HG02970 (cell line): ENCODE results near the gene HPS1.

ENCODE experiments used
- ATAC-seq: cut with Tn5 transposase; IDR thresholded peaks from one replicate; pipeline ENCODE4 v1.9.1; 2021; ENCODE audit warnings: mild to moderate bottlenecking, moderate library complexity, moderate number of reproducible peaks; ENCODE audit not compliant: unreplicated experiment, low FRiP score

The HPS1 gene

GRCh38 chr10:98415731-98416119, 31.0 kb downstream of the HPS1 start:
- ATAC-seq = no peak

- no peak for ATAC-seq
Measured at GRCh38 chr10:98414932-98415730, 31.6 kb downstream of the HPS1 start, which contains the start of gene PYROXD2. Gene PYROXD2, minus strand, starts transcription at chr10:98415182. Its CDS starts 47 bp downstream, at chr10:98415135.

- ATAC-seq = no peak
Measured at GRCh38 chr10:98414578-98414931, 32.2 kb downstream of the HPS1 start.

- ATAC-seq = no peak
Measured at GRCh38 chr10:98411768-98412167, 35.0 kb downstream of the HPS1 start.

GRCh38 chr10:98411166-98411565, 35.6 kb downstream of the HPS1 start:
- no peak for ATAC-seq

GRCh38 chr10:98410759-98411158, 36.0 kb downstream of the HPS1 start:
- ATAC-seq = no peak

- no peak for ATAC-seq
Measured at GRCh38 chr10:98410135-98410743, 36.5 kb downstream of the HPS1 start.

GRCh38 chr10:98408799-98409198, 37.9 kb downstream of the HPS1 start:
- no peak for ATAC-seq

GRCh38 chr10:98407744-98408241, 38.9 kb downstream of the HPS1 start:
- ATAC-seq = no peak

GRCh38 chr10:98407017-98407743, 39.6 kb downstream of the HPS1 start:
- ATAC-seq = no peak

GRCh38 chr10:98405422-98405821, 41.3 kb downstream of the HPS1 start:
- ATAC-seq = no peak

- ATAC-seq = no peak
Measured at GRCh38 chr10:98404571-98405359, 42.0 kb downstream of the HPS1 start.

GRCh38 chr10:98403812-98404504, 42.8 kb downstream of the HPS1 start:
- ATAC-seq = no peak

GRCh38 chr10:98402931-98403718, 43.6 kb downstream of the HPS1 start:
- no peak for ATAC-seq

GRCh38 chr10:98402478-98402877, 44.3 kb downstream of the HPS1 start:
- ATAC-seq = no peak

GRCh38 chr10:98400482-98400881, 46.3 kb downstream of the HPS1 start:
- ATAC-seq = no peak

- no peak for ATAC-seq
Measured at GRCh38 chr10:98399784-98400183, 47.0 kb downstream of the HPS1 start.

- ATAC-seq = no peak
Measured at GRCh38 chr10:98397089-98397600, 49.6 kb downstream of the HPS1 start.
